NCI-H774 (cell line): ENCODE measurements around the gene C15orf61.
A peak's percentile ranks its signal among the peaks of the same experiment; 100 is the strongest.

ENCODE experiments used
- DNase-seq: peaks from one replicate; lab custom pipeline; 2025; lab: John Stamatoyannopoulos, UW

C15orf61 gene

GRCh38 chr15:67512933-67513714, 7.8 kb upstream of the C15orf61 start:
- no peak for DNase-seq

DNA sequence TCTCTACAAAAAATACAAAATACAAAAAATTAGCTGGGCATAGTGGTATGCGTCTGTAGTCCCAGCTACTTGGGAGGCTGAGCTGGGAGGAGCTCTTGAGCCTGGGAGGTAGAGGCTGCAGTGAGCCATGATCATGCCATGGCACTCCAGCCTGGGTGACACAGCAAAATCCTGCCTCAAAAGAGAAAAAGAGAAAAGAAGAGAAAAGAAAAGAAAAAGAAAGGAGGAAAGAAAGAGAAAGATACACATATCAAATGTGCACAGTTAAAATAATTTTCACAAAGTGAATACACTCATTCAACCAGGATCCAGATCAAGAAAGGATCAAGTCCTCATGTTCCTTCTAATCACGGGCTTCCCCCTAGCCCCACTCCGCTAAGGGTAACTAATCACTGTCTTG, 5.8 kb upstream of the C15orf61 start:
- DNase-seq: no peak

DNA sequence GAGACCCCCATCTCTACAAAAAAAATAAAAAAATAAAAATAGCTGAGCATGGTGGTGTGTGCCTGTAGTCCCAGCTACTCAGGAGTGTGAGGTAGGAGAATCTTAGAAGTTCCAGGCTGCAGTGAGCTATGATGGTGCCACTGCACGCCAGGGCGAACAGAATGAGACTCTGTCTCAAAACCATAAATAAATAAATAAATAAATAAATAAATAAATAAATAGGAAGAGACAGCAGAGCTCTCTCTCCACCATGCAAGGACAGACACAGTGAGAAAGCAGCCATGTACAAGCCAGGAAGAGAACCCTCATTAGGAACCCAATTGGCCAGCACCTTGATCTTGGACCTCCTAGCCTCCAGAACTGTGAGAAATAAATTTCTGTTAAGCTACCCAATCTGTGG, 5.4 kb upstream of the C15orf61 start:
- DNase-seq: no peak

DNA sequence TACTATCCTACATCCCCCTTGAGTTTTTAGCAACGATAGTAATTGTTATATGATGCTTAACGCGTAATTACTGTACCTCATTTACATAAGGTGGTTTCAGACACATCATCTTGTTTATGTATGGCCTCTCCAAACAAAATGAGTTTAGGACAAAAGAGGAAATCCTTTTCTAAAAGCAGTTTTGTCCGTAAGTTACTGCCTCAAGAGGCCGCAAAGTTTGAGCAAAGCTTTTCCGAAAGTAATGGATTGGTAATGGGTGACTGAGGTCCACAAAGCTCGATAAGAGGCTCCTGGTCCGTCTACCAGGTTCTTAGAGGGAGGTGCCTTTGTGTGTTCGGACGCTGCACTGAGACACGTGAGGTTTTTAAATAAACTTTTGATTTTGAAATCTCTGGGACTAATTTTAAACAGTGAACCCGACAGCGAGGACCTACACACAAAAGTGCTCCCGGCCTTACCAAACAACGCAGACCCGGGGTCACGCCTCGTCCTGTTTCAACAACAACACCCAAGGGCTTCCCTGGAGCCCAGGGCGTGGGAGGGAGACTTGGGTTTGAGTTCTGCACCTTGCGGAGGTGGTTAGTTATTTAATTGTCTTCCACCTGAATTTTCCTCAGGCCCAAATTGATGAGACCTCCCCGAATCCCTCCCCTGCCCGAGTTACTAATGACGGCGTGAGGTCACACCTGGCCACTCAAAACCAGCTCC, 456 bp upstream of the C15orf61 start:
- DNase-seq: no peak

DNA sequence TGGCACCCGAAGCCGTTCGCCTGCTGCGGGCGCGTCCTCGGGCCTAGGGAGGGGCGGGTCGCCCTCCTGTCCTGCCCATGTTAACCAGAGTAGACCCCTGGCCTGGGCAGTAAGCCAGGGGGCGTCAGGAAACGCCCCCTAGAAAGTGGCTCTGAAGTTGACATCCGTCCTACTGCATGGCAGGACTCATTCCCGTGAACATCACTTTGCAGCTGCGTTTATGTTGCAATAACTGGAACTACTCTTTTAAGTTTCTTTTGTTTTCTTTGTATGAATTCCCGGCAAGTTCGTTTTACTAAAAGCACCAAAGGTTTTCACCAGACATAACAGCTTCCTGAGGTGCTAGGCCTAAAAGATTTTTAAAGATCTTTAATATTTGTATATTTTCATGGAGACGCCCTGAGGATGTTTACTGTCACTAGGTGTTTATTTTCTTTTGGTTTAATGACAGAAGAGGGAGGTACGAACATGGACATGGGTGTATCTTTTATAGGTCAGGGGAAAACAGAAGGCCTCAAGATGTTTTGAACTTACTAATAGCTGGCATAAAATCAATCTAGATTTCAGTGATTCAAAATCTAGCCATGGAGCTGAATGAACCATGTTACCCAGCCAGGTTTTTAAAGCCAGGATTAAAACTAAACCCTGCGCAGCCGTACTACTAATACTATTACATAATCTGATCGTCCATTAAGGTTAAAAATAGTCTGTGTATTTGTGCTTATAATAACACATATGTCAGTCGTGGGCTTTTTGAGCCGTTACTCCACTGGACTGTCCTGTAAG, 1.0 kb downstream of the C15orf61 start:
- no peak for DNase-seq

- DNase-seq: no peak
Measured at GRCh38 chr15:67523330-67523729, 2.4 kb downstream of the C15orf61 start.

DNA sequence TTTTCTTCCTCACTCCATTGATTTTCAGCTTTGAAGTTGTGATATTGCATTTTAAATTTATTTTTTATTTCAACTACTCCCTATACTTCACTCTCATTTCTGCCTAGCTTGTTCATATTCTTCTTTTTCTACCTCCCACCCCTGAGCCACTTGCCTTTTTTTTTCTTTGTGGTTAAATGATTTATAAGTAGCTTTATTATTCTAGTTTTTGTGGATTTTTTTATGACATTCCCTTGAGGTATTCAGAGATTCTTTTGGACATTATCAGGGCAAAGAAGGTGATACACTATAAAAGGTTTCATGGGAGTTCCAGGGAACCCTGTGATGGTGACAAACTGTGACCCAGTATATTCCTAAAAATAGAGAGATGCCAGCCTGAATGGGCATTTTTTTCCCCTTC, 3.3 kb downstream of the C15orf61 start:
- DNase-seq: no peak

DNA sequence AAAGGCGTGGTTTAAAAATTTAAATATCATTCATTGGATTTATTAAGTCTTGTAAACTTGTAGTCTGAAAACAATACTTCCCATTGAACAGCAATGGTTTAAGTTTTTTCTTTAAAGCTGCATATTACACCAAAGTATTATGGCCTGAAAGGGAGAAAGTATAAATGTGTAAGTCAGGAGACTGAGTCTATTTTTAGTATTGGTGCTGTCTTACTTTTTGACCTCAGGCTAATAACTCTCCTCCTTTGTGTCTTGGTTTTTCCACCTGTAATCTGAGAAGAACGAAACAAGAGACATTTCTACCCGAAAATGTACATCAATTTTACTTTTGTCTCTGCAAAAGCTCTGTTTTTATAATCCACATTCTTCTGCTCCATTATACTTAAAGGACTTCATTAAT, 7.6 kb downstream of the C15orf61 start:
- DNase-seq: no peak

DNA sequence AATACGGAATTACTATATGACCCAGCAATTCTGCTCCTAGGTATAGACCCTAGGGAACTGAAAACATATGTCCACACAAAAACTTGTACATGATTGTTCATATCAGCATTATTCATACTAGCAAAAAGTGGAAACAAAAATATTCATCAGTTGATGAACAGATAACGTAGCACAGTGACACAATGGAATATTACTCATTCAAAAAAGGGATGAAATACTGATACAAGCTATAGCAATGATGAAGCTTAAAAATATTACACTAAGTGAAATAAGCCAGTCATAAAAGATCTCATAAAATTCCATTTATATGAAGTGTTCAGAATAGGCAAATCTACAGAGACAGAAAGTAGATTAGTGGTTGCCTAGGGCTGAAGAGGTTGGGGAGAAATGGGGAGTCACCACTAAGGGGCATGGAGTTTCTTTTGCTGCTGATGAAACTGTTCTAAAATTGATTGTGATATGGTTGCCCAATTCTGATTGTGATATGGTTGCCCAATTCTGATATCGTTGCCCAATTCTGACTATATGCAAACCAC, 10.5 kb downstream of the C15orf61 start:
- no peak for DNase-seq

GRCh38 chr15:67533873-67534272, 12.9 kb downstream of the C15orf61 start:
- DNase-seq: no peak

DNA sequence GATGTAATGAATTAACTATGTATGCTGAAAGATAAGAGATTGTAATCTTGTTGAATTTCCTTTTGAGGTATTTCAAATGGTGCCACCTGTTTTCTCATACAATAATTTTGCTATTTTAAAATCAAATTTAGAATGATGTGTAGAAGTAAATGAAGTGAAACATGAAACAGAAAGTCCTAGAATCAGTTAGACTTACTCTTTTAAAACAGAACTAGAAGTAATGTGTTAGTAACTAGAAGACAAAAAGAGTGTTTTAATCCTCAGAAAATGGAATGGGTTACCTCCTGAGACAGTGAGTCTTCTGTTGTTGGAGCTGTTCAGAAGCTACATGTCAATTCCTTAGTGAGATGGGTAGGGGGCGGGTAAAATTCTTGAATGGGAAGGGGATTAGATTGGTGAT, 13.4 kb downstream of the C15orf61 start:
- DNase-seq: no peak

- no peak for DNase-seq
Measured at GRCh38 chr15:67537771-67538170, 16.8 kb downstream of the C15orf61 start.

DNA sequence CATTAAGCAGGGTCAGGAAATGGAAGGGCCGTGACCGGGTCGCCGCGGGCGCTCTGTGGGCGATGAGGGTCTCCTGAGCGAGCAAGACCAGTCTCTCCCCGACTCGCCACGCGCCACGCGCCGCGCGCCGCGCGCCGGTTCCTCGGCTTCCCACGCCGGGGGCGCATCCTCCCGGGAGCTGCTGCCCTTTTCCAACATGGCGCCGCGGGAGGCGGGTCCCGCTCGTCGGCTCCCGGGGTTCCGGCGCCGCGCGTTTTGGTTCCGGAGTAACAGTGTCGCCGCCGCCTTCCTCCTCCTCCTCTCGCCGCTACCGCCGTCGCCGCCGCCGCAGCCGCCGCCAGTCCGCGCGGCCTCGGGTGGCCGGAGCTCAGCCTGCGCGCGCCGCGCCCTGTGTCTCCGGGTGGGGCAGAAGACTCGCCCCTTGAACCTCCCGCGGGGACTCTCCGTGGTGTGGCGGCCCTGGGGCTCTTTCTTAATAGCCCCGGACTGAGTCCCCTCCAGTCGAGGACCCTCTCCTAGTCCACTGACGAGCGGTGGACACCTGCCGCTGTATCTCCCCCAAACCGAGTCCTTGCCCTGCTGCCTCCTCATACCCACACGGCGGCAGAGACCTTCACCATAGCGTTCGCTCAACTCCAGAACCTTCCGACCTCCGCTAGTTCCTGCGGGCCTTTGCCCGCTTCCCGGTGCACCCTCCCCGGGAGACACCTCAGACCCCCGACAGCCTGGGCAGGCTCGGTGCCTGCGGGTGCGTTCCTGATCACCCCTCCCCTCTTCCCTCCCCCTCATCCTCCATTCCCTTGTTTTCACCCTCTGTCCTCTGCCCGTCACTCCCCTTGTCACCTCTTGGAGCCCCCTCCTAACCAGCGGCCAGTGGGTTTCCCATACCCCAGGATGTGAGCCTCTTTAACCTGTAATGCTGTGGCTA, 21.8 kb downstream of the C15orf61 start, which contains the start of gene MAP2K5:
TSS of gene MAP2K5 (plus strand) at position 284 of the 928 bp plus-strand sequence. CDS start at position 917, 633 bp downstream.
- peak; percentile 78 for DNase-seq

GRCh38 chr15:67543348-67543718, 22.4 kb downstream of the C15orf61 start:
- DNase-seq: no peak

- no peak for DNase-seq
Measured at GRCh38 chr15:67544475-67544874, 23.5 kb downstream of the C15orf61 start.

DNA sequence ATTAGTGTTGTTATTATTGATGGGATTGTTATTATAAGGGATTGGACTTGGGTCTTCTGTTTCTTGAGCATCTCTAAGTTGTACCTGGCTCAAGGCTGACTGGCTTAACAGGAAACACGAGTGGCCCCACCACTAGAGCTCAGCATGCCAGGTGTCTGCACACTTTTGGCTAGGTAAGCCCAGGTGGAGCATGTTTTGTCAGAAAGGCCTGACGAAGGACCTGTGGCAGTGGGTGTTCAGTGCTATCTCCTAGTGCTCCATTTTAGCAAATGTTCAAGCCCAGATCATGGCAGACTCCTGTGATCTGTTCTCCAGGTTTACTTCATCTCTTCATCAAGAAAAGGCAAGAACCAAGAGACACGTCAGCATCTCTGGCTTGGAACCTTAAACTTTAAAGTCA, 24.9 kb downstream of the C15orf61 start:
- DNase-seq: no peak

GRCh38 chr15:67547064-67547463, 26.1 kb downstream of the C15orf61 start:
- DNase-seq: no peak

GRCh38 chr15:67547836-67548235, 26.9 kb downstream of the C15orf61 start:
- DNase-seq: no peak

DNA sequence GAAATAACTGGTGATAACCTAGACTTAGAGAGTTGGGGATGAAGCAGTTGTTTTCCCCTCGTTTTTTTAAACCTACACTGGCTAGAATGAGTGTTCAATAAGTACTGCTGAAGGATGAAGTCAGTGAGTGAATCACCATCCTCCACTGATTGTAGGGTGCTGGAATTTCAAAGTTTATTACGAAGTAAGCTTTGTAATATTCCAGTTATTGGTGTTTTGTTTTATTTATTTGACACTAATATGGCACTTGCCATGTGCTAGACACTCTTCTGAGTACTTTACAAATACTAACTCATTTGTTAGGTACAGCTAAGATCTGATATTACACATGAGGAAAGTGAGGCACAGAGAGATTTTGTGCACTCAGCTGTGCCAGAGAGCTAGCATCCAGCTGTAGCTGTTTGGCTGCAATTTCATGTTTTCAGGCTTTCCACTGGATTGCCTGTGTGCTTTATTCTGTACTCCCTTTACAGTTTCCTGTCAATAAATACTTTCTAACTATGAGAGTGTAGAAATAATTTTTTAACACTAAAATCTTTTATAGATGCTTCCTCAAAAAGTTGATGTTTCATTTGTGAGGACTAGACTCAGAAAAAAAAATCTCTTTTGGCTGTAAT, 27.4 kb downstream of the C15orf61 start:
- no peak for DNase-seq

- DNase-seq: peak; percentile 42
Measured at GRCh38 chr15:67548862-67549651, 28.1 kb downstream of the C15orf61 start.
